Measurements from ENCODE around the gene ISYNA1.

Gene ISYNA1

DNA sequence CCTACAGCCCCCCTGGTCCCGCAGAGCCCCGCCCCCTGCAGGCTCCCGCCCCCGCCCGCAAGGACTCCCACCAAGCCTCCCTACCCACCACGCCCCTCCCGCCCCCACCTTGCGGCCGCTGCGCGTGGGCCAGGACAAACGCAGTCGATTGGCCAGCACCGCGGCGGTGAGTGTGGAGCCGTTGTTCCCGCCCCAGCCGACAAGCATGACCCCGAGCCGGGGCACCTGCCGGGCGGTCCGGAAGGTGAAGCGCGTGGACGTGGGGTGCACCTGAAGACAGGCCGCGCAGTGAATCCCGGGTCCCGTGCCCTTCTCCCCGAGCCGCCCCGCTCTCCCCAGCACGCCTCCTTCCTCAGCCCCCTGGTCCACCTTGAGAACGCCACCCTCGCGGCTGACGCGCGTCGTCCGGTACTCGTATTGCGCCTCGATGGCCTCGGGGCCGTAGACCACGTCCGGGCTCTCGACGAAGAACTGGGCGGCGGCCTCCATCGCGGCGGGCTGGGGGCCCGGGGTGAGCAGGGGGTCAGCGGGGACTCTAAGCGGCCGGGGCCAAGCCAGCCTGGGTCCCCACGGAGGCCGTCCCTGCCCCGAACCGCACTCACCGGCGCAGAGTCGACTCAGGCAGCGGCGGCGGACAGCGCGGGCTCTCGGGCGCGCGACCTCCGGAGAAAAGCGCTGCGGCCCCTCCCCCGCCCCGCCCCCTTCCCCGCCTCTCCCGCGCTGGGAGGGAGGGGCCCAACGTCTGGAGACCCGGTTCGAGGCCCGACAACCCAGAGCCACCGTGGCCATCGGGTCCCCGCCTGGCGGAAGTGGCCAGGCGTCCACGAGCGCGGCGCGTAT is at the start of gene ISYNA1:
ISYNA1 (minus strand) TSS at position 643 of the 840 bp plus-strand sequence; CDS start at position 489, 154 bp downstream.
- no peak for DNase-seq (ENCODE audit: low read depth in 2 of 2)

DNA sequence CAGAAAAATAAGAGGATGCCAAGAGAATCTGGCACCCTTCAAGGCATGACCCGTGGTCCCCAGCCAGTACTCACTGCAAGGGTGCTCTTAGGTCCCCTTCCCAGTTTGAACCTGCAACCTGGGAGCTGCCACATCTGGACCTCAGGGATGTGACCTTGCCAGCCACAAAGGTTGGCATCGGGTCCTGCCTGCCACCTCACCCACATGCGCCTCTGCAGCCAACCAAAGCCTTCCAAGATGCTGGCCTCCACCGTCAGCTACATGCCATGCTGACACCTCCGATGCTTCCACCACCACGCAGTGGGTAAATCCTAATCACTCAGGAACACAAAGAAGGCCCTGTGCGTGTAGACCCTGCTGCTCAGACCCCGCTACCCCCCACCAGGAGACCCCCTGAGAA is 48.8 kb upstream of the ISYNA1 start:
- DNase-seq (ENCODE audit: low read depth in 2 of 2) = no peak

DNA sequence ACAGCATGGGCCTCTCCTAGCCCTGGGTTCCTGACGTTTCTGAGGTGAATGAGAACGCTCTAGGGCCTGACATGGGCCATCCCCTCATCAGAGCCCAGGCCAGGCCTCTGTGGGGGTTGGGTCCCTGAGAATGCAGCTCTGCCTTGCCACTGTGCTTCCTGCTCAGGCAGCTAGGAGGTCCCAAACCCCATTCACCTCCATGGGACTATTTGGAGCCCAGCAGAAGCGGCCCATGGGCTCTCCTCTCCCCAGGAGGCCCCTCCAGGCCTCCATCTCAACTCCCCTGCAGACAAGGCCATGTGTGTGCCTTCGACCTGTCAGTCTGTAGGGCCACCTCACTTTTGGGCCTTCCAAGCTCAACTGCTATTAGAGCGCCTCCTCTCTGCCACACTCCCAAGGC is 47.1 kb upstream of the ISYNA1 start:
- no peak for DNase-seq (ENCODE audit: low read depth in 2 of 2)

DNA sequence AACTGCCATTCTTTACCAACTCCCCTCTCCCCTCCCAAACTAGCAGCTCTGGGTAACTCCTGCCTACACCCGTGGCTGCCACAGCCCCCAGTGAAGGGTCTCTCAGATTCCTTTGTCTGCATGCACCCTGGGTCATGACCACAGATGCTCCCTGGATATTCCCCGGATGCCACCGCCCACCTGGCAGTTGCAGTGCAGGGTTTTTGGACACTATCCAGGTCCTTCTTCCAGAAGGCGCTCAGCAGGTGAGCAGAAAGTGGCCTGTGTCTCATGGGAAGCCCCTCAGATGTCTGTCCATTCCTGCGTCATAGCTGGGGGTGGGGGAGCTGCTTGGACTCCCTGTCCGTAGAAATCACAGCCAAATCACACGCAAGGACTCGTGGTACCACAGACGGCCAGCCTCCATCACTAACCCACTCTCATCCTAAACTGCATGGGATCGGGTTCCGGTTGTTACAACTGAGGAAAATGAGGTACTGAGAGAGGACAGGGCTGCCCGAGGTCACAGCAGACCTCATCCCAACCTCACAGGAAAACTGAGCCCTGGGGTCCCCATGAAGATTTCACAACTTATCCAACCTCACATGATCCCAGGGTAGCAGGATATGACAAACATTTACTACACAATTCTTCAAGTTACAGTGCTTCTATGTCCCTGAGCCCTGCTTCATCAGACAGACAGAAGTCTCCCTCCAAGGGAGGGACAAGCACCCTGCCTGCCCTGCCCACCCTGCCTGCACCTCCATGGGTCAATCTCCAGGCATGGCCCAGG is 45.4 kb upstream of the ISYNA1 start:
- DNase-seq (ENCODE audit: low read depth in 2 of 2) = no peak

DNA sequence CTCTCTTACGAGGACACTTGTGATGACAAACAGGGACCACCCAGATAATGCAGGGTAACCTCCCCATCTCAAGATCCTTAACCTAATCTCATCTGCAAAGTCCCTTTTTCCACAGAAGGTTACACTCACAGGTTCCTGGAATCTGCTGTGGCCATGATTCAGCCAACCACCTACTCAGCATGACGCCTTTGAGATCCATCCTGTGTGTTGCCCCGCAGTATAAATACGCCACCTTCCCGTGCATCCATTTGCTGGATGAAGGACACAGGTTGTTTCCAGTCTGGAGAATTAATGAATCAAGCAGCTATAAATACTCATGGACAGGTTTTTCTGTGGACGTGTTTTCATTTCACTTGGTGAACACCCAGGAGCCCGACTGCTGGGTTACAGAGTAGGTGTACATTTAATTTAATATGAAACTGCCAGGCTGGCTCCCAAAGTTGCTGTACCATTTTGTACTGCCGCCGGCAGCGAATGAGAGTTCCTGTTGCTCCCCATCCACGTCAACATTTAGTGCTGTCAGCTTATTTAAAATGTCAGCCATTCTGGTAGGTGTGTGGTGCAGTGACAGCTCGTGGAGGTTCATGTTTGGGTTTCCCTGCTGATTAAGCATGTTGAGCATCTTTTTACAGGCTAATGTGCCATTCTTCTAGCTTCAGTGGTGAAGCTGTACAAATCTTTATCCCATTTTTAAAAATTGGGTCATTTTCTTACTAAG is 43.7 kb upstream of the ISYNA1 start:
- peak in 1 of 2 experiments; percentile 18 for DNase-seq (ENCODE audit: low read depth in 2 of 2)

DNA sequence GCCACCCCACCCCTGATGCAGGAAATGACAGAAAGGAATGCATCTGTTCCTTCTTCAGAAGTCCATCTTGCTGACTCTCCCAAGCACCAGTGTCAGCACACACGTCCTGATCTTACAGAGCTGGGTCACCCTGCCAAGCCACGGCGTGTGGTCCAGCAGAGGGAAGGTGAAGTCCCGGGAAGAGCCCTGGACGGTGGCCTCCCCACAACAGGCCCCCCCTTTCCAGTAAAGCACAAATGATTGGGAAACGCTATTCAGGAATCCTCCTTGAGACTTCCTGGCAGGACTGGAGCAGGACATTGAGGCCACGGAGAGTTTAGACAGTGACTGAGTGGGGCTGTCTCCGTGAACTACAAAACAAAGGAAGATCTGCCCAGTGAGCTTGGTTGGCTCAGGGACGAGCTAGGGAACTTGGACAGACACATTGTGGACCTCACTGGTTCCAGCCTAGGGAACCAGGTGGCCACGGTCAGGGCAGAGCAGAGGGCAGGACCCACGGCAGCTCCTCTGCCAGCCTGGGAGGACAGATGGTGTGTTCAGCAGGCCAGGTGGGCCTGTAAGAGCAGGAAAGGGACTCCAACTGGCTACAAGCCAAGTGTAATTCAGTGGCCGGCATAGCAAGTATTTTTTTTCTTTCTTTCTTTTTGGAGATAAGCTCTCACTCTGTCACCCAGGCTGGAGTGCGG is 42.2 kb upstream of the ISYNA1 start:
- no peak for DNase-seq (ENCODE audit: low read depth in 2 of 2)

DNA sequence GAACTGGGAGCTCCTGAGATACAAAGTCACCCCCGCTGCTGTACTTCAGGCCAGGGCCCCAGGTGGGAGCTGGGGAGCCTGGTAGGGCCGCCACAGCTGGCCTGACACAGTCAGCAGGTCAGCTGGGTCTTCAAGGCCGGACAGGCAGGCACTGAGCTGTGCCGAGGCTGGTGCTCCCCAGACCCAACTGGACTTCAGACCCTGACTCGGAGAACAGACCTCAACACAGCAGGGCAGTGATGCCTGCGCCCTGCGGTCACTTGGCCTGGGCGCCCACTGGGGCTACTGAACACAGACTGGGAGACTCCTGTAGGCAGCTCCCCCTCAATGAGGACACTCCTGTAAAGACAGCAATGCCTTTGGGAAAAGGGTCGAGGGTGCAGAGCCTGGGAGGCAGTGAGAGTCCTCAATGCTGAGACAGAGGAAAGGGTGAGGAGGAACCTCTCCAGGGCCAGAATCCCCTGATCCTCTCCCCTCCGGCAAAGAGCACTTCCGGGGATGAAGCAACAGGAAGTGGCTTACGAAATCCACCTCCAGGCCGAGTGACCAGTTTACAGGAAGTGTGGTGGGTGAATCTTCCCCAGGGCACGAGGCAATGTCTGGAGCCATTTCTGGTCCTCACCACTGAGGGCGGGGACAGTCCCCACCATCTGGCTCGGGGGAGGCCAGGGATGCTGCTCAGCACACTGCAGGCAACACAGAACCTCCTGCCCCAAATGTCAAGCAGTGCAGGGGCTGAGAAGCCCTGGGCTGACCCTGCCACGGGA is 40.8 kb upstream of the ISYNA1 start:
- peak; percentile 36 to 70 for DNase-seq (ENCODE audit: low read depth in 2 of 2)

DNA sequence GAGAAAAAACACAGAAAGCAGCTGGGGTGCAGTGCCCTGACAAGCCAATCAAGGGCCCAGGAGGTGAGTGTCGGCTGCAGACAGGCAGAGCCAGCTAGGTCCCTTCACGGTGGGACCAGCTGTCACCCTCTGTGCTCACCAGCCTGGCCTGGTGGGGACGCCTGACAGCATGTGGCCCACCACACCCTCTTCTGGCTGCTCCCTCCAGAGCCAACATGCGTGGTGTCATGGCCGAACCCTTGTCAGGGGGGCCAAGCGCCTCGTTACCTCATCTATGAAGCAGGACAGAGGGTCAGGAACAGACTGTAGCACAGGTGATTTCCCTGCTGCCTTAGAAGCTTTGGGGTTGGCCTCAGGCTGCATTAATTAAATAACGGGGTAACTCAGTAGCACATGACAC is 40.0 kb upstream of the ISYNA1 start:
- no peak for DNase-seq (ENCODE audit: low read depth in 2 of 2)

DNA sequence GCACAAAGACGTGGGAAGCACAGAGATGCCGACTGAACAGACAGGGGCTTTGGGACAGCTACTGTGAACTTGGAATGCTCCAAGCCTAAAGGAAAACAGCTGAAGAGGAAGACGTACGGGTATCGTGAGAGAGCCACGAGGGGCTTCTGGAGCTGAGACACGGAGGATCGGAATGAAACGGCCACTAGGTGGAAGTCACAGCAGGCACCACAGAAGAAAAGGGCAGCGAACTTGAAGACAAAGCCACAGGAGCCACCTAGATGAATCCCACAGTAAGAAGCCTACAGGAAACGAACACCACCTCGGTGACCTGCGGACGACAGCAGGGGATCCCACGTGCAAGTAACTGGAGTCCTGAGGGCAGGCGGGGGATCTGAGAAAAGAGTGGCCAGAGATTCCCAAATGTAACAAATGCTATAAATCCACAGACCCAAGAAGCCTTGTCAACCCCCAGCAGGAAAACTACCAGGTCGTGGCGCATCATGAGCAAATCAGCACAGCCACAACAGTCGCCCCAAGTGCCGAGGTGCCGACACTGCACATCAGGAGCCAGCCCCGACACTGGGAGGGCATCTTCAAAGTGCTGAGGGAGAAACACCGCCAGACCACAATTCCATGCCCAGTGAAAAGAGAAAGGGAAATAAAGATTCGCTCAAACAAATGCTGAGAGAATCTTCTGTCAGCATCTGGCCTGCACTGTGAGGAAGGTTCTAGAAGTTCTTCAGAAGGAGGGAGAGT is 39.3 kb upstream of the ISYNA1 start:
- DNase-seq (ENCODE audit: low read depth in 2 of 2) = no peak

DNA sequence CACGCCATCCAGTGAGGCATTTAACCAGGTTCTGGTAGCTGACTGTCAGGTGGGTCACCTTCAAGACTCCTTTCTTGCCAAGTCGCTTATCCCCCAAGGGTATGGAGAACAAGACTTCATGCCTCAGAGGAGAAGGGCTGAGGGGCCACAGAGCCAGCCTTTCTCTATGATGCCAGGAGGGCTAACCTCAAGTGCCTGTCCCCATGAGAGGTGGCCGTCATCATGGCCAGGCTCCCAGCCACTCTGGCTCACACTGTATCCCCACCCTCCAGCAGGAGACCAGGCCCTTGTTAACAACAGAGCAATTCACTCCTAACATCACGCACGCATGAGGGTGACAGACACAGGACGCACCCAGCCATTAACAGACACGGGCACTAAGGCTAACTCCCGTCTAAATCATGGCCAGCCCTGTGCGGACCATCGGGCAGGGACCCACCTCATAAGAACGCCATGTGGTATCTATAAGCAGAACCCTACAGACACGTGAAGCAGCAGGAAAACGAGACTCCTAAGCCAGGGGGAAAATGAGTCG is 38.6 kb upstream of the ISYNA1 start:
- DNase-seq (ENCODE audit: low read depth in 2 of 2) = no peak

DNA sequence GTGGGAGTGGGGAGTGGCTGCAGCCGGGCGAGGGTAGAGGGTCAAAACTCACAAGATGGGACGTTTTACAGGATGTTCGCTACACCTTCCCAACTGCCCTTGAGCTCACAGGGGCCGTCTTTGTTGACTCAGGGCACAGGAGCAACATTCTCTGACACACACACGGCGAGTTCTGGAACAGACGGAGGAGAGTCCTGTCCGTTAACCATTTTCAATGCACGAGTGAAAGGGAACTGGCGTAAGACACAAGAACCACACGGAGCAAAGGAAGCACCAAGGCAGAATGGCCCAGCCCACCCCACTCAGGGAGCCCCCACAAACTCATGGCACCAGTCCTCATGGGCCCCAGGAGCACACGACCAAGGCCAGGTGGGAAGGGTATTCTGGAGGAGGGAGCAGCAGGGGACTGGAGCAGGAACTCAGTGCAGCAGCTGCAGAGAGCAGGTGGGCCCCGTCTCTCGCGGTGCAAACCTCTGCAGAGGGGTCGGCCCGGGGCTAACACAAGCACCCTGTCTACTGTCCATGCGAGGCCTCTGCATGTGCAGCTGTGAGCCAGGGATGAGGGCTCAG is 37.9 kb upstream of the ISYNA1 start:
- DNase-seq (ENCODE audit: low read depth in 2 of 2) = no peak

DNA sequence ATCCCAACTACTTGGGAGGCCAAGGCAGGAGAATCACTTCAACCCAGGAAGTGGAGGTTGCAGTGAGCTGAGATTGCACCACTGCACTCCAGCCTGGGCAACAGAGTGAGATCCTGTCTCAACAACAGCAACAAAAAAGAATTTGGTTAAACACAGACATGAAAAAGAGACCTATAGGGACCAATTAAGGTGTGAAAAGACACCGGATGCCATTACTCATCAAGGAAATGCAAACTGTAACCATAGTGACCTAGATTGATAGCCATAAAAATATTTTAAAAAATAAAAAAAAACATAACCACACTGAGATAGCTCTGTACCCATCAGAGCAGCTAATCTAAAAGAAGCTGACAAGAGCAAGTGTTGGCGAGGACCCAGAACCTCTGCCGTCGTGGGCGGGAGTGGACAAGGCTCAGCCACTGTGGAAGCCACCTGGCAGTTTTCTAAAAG is 37.1 kb upstream of the ISYNA1 start:
- DNase-seq (ENCODE audit: low read depth in 2 of 2) = no peak

DNA sequence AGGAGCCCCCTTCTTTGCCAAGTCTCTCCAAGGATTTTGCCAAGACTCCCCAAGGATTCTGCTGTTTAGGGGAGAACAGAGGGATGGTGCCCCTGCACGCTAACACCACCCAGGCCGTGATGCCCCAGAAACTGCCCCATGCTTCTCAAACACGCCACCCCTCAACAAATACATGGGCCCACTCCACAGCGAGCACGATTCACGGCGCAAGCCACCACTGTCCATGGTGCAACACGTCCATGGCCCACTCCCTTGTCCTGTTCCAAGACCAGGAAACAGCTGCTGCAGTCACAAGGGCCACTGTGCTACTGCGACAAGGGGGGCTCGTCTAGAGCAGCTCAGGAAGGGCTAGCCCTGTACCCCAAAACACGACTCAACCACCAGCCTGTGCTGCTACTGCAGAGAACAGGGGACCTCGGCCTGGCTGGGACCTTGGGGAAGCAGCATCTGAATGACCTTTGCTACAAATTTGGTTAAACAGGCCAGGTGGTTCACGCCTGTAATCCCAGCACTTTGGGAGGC is 36.5 kb upstream of the ISYNA1 start:
- DNase-seq (ENCODE audit: low read depth in 2 of 2) = no peak

DNA sequence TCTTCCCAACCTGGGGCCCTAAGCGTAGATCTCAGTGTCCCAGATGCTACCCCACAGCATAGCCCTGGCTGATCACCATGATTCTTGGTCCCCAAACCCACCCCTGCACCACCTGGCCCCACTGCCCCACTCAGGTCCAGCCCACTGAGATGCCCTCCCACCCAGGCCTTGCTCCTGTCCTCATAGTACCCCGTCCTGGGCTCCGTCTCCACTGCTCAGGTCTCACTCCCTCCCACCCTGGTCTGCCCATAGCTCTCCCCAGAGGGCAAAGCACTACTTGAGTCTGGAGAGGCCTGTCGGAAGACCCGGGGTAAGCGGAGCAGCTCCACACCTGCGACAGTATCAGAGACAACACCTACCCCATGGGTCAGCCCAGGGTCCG is 35.8 kb upstream of the ISYNA1 start:
- no peak for DNase-seq (ENCODE audit: low read depth in 2 of 2)

DNA sequence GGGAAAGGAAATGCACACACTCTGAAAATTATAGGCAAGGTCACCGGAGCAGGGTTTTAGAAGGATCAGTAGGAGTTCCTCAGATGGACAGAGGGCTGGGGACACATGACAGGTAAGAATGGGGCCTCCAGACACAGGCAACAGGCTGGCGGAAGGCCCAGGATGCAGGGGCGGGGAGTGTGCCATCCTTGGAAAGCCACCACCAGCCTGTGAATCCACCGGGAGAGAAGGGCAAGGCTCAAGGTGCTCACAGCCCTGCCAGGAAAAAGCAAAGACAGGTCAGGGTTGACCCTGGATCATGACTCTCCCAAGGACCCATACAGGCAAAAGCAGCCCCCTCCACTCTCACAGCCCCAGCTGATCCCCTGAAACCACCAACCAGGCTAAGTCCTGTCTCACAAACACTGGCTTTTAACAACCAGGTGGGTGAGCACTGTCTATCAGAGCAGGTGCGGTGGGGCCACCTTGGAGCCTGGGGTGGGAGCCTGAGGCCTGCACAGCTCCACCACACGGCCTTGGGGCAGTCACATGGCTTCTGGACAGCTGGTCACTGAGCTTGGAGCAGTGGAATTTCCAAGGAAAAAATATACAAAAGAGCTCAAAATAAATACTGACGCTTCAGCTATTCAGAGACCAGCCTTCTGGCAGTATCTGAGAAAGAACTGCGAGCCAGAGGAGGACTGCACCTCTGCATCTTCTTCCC is 35.2 kb upstream of the ISYNA1 start:
- DNase-seq (ENCODE audit: low read depth in 2 of 2) = no peak

DNA sequence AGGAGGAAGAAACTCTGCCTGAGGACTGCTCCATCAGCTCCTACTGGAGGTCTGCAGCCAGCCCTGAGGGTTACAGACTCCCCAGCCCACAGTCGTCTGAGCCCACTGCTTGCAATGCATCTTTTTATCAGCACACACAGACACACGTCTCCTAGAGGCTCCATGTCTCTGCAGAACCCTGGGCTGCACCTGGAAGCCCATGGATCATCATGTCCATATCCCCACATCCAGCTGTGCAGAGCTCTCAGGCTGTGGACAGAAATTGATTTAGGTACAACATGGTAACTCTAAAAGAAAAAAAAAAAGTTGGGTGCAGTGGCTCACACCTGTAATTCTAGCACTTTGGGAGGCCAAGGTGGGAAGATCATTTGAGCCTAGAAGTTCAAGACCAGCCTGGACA is 32.9 kb upstream of the ISYNA1 start:
- DNase-seq (ENCODE audit: low read depth in 2 of 2) = no peak

DNA sequence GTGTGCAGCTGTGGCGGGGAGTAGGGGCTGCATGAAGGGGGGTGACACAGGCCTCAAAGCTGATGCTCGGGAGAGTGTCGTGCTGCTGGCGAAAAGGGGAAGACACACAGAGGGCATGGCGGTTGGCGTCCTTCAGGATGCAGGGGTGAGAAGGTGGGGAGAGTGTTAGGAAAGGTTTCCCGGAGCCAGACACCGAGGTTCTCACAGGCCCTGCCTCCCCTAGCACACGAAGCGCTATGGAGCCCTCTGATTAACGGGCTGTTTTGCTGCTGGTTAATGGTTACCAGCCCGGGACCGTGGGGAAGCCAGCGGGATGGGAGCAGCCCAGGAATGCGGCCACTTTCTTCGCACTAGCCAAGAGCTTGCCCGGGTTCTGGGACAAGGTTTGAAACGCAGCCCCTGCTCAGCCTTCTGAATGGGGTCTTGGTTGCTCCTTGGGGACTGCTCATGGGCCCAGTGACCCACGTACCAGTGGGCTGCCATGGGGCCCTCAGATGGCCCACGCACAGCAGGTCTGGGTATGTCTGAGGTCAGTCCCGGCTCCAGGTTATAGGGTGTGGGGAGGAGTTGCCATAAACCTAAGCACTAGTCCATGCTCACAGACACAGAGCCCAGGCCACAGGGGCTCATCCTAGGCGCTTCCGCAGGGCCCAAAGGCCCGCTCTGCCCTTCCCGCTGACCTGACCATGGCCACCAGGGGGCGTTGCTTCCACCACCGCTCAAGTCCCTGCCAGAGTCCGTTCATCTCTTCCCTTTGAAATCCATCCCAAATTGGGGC is 31.3 kb upstream of the ISYNA1 start:
- DNase-seq (ENCODE audit: low read depth in 2 of 2) = peak; percentile 31 to 61

DNA sequence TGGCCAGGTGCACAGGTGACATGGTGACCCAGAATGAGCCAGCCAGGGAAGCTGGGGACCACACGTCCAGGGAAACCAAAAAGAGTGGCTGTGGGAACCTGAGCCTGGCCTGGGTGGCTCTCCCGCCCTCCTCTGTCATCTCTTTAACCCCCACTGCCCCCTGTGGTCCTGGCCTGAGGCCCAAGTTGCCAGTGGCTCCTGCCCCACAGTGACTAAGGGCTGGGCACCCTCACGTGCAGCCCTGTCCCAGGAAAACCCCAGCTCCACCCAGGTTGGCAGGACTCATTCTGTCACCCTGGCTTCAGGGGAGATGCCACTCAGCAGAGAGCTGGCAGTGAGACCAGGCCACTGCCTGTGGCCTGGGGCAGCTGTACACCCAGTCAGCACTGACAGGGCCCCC is 30.6 kb upstream of the ISYNA1 start:
- no peak for DNase-seq (ENCODE audit: low read depth in 2 of 2)
